ENCODE measurements around the gene COLEC11. TPM values are rescaled to one million over a fixed set of nuclear protein-coding genes. Genes with fewer than 3 reads are reported as not detected.

Gene COLEC11
- total and polyA plus RNA-seq, 2 of the 13 experiments (the other 11 are each of a cell fraction or from before 2014, with no cell fraction given), result 1.5 to 3.0 TPM

DNA sequence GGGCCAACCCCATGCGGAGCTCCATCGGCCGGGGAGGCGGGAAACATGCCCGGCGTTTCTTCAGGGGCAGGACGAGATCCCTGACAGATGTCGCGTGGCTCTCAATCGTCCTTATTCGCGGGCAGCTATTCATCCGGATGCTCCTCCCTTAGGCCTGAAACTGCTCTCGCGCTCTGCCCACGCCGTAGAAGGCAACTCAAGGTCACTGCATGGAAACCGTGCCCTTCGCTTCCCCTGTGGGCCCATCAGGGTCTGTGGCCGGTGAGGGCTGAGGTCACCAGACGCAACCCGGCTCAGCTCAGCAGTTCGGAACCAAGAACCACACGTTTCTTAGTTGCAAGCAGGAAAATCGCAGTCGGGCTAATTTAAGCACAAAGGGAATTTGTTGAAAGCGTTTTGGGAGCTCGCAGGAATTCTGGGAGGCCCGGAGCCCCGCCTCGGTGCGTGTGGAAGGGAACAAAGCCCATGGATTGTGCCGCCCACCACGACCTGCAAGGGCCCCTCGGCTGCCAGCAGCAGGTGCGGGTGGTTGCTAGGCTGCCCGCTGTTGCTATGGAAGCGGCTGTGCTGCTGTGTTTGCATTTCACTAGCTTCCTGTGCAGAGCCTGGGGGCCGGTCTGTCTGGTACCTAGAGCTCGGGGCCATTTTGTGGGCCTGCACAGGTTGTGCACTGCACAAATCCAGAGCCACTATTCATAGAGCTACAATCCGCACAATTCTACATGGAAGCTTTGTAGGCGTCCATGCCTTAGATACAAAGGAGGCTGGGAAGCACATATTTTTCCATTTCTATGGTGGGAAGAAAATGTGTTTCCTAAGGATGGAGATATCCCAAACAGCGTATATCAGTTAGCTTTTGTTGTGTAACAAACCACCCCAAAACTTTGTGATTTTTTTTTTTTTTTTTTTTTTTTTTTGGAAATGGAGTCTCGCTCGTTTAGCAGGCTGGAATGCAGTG, 57.1 kb downstream of the COLEC11 start (continued):
- no peak for TF ChIP-seq NBN (conservative IDR thresholded peaks at IDR 0.05)
- TF ChIP-seq, protein P1, sequence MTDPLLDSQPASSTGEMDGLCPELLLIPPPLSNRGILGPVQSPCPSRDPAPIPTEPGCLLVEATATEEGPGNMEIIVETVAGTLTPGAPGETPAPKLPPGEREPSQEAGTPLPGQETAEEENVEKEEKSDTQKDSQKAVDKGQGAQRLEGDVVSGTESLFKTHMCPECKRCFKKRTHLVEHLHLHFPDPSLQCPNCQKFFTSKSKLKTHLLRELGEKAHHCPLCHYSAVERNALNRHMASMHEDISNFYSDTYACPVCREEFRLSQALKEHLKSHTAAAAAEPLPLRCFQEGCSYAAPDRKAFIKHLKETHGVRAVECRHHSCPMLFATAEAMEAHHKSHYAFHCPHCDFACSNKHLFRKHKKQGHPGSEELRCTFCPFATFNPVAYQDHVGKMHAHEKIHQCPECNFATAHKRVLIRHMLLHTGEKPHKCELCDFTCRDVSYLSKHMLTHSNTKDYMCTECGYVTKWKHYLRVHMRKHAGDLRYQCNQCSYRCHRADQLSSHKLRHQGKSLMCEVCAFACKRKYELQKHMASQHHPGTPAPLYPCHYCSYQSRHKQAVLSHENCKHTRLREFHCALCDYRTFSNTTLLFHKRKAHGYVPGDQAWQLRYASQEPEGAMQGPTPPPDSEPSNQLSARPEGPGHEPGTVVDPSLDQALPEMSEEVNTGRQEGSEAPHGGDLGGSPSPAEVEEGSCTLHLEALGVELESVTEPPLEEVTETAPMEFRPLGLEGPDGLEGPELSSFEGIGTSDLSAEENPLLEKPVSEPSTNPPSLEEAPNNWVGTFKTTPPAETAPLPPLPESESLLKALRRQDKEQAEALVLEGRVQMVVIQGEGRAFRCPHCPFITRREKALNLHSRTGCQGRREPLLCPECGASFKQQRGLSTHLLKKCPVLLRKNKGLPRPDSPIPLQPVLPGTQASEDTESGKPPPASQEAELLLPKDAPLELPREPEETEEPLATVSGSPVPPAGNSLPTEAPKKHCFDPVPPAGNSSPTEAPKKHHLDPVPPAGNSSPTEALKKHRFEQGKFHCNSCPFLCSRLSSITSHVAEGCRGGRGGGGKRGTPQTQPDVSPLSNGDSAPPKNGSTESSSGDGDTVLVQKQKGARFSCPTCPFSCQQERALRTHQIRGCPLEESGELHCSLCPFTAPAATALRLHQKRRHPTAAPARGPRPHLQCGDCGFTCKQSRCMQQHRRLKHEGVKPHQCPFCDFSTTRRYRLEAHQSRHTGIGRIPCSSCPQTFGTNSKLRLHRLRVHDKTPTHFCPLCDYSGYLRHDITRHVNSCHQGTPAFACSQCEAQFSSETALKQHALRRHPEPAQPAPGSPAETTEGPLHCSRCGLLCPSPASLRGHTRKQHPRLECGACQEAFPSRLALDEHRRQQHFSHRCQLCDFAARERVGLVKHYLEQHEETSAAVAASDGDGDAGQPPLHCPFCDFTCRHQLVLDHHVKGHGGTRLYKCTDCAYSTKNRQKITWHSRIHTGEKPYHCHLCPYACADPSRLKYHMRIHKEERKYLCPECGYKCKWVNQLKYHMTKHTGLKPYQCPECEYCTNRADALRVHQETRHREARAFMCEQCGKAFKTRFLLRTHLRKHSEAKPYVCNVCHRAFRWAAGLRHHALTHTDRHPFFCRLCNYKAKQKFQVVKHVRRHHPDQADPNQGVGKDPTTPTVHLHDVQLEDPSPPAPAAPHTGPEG (CRISPR knock-in tag; IDR thresholded peaks at IDR 0.05), result peak; percentile 1; the same call in 1 of the 2 replicates
- TF ChIP-seq BORCS8-MEF2B (CRISPR knock-in tag; IDR thresholded peaks at IDR 0.05), result no peak; the same call in 1 of the 2 replicates
- TF ChIP-seq, protein P2, sequence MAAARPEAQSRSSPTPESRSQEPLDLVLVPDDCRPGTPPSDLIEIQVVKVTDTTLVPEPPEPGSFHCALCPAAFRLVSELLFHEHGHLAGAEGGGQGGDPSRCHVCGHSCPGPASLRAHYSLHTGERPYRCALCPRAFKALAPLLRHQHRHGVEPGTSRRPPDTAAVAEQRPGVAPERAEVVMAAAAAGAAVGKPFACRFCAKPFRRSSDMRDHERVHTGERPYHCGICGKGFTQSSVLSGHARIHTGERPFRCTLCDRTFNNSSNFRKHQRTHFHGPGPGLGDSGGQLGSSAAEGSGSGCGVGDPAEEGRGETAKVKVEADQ (CRISPR knock-in tag; IDR thresholded peaks at IDR 0.05; ENCODE audit: borderline replicate concordance), result peak; percentile 42; the same call in 1 of the 2 replicates
- TF ChIP-seq ZSCAN12 (CRISPR knock-in tag; IDR thresholded peaks at IDR 0.05), result no peak
- no peak for TF ChIP-seq HDAC6 (IDR thresholded peaks at IDR 0.05; ENCODE audit: low read depth, low read length)
- TF ChIP-seq ZNF354B (CRISPR knock-in tag; IDR thresholded peaks at IDR 0.05), result no peak
- TF ChIP-seq U2AF1 (optimal IDR thresholded peaks at IDR 0.05; ENCODE audit: low read depth, low read length), result peak; percentile 70
- no peak for TF ChIP-seq HES4 (CRISPR knock-in tag; IDR thresholded peaks at IDR 0.05; ENCODE audit: borderline replicate concordance)
- TF ChIP-seq MATR3 (CRISPR knock-in tag; IDR thresholded peaks at IDR 0.05), result no peak
- TF ChIP-seq AHR (CRISPR knock-in tag; IDR thresholded peaks at IDR 0.05), result peak; percentile 87; the same call in 1 of the 2 replicates
- TF ChIP-seq AGO2 (optimal IDR thresholded peaks at IDR 0.05; ENCODE audit: low read depth, low read length), result peak; percentile 88
- 0 out of 2 replicates have a peak, but pooled peaks have one; percentile 46 for TF ChIP-seq MIER3 (CRISPR knock-in tag; IDR thresholded peaks at IDR 0.05; ENCODE audit: borderline replicate concordance)
- TF ChIP-seq, protein P3, sequence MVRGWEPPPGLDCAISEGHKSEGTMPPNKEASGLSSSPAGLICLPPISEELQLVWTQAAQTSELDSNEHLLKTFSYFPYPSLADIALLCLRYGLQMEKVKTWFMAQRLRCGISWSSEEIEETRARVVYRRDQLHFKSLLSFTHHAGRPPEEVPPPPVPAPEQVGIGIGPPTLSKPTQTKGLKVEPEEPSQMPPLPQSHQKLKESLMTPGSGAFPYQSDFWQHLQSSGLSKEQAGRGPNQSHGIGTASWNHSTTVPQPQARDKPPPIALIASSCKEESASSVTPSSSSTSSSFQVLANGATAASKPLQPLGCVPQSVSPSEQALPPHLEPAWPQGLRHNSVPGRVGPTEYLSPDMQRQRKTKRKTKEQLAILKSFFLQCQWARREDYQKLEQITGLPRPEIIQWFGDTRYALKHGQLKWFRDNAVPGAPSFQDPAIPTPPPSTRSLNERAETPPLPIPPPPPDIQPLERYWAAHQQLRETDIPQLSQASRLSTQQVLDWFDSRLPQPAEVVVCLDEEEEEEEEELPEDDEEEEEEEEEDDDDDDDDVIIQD (CRISPR knock-in tag; IDR thresholded peaks at IDR 0.05; ENCODE audit: low read depth), result no peak
- TF ChIP-seq, protein P4, sequence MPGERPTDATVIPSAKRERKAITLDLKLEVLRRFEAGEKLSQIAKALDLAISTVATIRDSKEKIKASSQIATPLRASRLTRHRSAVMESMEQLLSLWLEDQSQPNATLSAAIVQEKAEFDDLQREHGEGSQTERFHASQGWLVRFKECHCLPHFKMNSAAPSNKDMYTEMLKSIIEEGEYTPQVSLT (CRISPR knock-in tag; IDR thresholded peaks at IDR 0.05; ENCODE audit: borderline replicate concordance, low read depth), result no peak
- TF ChIP-seq, protein P5, sequence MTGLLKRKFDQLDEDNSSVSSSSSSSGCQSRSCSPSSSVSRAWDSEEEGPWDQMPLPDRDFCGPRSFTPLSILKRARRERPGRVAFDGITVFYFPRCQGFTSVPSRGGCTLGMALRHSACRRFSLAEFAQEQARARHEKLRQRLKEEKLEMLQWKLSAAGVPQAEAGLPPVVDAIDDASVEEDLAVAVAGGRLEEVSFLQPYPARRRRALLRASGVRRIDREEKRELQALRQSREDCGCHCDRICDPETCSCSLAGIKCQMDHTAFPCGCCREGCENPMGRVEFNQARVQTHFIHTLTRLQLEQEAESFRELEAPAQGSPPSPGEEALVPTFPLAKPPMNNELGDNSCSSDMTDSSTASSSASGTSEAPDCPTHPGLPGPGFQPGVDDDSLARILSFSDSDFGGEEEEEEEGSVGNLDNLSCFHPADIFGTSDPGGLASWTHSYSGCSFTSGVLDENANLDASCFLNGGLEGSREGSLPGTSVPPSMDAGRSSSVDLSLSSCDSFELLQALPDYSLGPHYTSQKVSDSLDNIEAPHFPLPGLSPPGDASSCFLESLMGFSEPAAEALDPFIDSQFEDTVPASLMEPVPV (CRISPR knock-in tag; IDR thresholded peaks at IDR 0.05), result peak; percentile 79; the same call in 1 of the 2 replicates
- TF ChIP-seq SMARCE1 (IDR thresholded peaks at IDR 0.05; ENCODE audit: borderline replicate concordance), result no peak
- no peak for TF ChIP-seq PRMT3 (CRISPR knock-in tag; IDR thresholded peaks at IDR 0.05; ENCODE audit: borderline replicate concordance, low read depth)
